Right atrium auricular region (tissue), 2 donors: ENCODE measurements around the gene FYCO1. TPM values are rescaled to one million over a fixed set of nuclear protein-coding genes. Genes with fewer than 3 reads are reported as not detected.

Experiments
- DNase-seq: peaks from one replicate; pipeline ENCODE4 v3.0.0-alpha.2; 2019; ENCODE audit warnings: low spot score
- H3K27ac ChIP-seq, 2 donors: fragments of 200-600 bp; sonication (generic); 1 replicate in 1 of 2; 2 replicates in 1 of 2; pipeline ENCODE4 v1.5.1; 2016 to 2019
- H3K27me3 ChIP-seq, 2 donors: fragments of 200-600 bp; sonication (generic); one replicate each; pipeline versions ENCODE4 v1.5.1 to v1.6.0; 2017 to 2019
- H3K36me3 ChIP-seq: fragments of 200-600 bp; sonication (generic); one replicate; pipeline ENCODE4 v1.5.1; 2016
- H3K4me1 ChIP-seq, 2 donors: fragments of 200-600 bp; sonication (generic); one replicate each; pipeline versions ENCODE4 v1.5.1 to v1.6.0; 2017 to 2019
- H3K4me3 ChIP-seq, 2 donors: fragments of 200-600 bp; sonication (generic); 1 replicate in 1 of 2; 2 replicates in 1 of 2; pipeline ENCODE4 v1.5.1; 2017 to 2019; ENCODE audit warnings: mild to moderate bottlenecking in 1 of 2, moderate library complexity in 1 of 2
- H3K9me3 ChIP-seq, 2 donors: fragments of 200-600 bp; sonication (generic); one replicate each; pipeline ENCODE4 v1.5.1; 2019
- CTCF ChIP-seq, 2 donors: fragments of 200-600 bp; sonication (generic); IDR thresholded peaks; one replicate each; pipeline ENCODE4 v1.5.1; 2019; ENCODE audit warnings: antibody characterized with exemption in 2 of 2
- total RNA-seq, 2 donors: library from RNA; depleted of rRNA; stranded (reverse); fragments of >200 nt; gene quantifications; one replicate each; pipeline ENCODE4 v1.1.0, GENCODE V29; 2016

The FYCO1 gene
- total RNA-seq, 2 donors from 2014 or later = 67.2 to 116 TPM

GRCh38 chr3:45974686-45975085, 20.9 kb downstream of the FYCO1 start:
- H3K4me1 ChIP-seq = no peaks in the 10 kb centered on the region
- no peak for TF ChIP-seq CTCF (IDR thresholded peaks at IDR 0.05)
- no peak overlapping the region for H3K27ac ChIP-seq
- H3K9me3 ChIP-seq = no peaks in the 10 kb centered on the region
- peaks cover 80% of the 10 kb centered on the region for H3K36me3 ChIP-seq
- H3K27me3 ChIP-seq = no peaks in the 10 kb centered on the region
- DNase-seq = no peak
- H3K4me3 ChIP-seq = no peak overlapping the region

DNA sequence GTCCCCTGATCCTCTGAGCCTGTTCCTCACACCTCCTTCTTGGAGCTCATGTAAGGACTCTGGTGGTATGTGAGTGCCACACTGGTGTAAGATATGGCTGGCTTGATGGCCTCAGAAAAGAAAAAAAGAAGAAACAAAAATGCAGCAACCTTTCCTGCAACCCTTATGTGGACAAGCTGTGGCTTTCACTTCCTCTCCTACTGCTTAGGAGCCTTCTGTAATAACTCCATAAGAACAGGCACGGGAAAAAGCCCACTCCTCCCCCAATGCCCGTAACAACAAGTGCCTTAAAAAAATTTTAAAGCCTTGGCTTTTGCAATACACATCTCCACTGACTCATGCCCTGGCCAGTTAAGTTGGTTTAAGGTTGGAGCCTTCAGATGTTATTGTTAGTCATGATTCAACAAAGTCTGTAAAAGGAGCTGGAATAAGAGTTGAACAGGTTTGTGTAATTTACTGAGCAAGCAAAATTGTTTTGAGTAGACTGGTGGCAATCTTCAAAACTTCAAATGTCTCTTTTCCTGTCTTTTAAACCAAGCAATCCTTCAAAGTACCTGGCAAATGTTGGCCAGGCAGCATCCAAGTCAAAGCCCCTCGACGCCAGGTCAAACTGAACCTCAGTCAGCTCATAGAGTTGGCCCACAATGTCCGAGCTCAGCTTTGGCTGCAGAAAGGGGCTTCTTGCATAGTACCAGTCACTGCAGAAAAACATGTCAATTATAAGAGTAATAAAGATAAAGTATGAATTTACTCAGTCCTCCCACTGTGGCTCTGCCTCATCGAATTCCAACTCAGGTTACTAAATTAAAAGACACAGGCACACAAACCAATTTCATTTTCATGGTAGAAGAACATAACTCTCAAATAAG, 22.9 kb downstream of the FYCO1 start:
- peak overlapping the region in 1 of 2 donors; percentile 28 for H3K27ac ChIP-seq
- DNase-seq = no peak
- H3K27me3 ChIP-seq = no peaks in the 10 kb centered on the region
- peaks cover 79% of the 10 kb centered on the region for H3K36me3 ChIP-seq
- no peaks in the 10 kb centered on the region for H3K9me3 ChIP-seq
- no peak for TF ChIP-seq CTCF (IDR thresholded peaks at IDR 0.05)
- peaks cover 0 to 14% of the 10 kb centered on the region in 2 donors for H3K4me1 ChIP-seq
- H3K4me3 ChIP-seq = no peak overlapping the region

- no peak overlapping the region for H3K4me3 ChIP-seq
- no peak overlapping the region for H3K27ac ChIP-seq
- peaks cover 81% of the 10 kb centered on the region for H3K36me3 ChIP-seq
- no peak for DNase-seq
- TF ChIP-seq CTCF (IDR thresholded peaks at IDR 0.05) = no peak
- H3K27me3 ChIP-seq = no peaks in the 10 kb centered on the region
- peaks cover 0 to 39% of the 10 kb centered on the region in 2 donors for H3K4me1 ChIP-seq
- H3K9me3 ChIP-seq = no peaks in the 10 kb centered on the region
Measured at GRCh38 chr3:45969953-45970352, 25.7 kb downstream of the FYCO1 start.

DNA sequence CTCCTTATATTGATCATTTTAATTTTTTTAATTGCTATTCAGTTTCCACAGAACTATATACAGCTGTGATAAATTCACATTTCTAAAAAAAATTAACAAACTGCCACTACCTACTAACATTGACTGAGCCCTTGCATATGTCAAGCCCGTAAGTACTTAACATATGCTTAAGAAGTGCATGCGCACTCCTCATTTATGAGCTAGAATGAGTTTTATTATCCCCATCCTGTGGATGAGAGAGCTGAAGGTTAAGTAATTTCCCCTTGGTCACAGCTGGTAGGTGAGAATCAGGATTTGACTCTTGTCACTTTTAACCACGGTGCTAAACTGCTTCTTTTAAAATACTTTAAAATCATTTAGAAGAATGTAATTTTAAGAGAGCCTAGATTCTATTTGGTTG, 26.5 kb downstream of the FYCO1 start:
- TF ChIP-seq CTCF (IDR thresholded peaks at IDR 0.05) = no peak
- no peak overlapping the region for H3K27ac ChIP-seq
- H3K36me3 ChIP-seq = peaks cover 81% of the 10 kb centered on the region
- DNase-seq = no peak
- H3K4me3 ChIP-seq = no peak overlapping the region
- no peaks in the 10 kb centered on the region for H3K9me3 ChIP-seq
- H3K27me3 ChIP-seq = no peaks in the 10 kb centered on the region
- peaks cover 0 to 39% of the 10 kb centered on the region in 2 donors for H3K4me1 ChIP-seq

GRCh38 chr3:45968706-45969105, 26.9 kb downstream of the FYCO1 start:
- Histone ChIP-seq H3K4me3 (no peak overlapping the region), H3K27me3 (no peaks in the 10 kb centered on the region), H3K27ac (no peak overlapping the region), H3K4me1 (peaks cover 0 to 39% of the 10 kb centered on the region in 2 donors), H3K36me3 (peaks cover 81% of the 10 kb centered on the region), H3K9me3 (no peaks in the 10 kb centered on the region)
- DNase-seq = no peak
- TF ChIP-seq CTCF (IDR thresholded peaks at IDR 0.05) = no peak
